GM23338 (cell line): ENCODE data around the gene TTC9C.

Experiments
- CTCF ChIP-seq, 2 experiments: fragments of 200-600 bp in 1 of 2; sonication (generic) in 1 of 2; conservative IDR thresholded peaks; 2 replicates each; pipeline versions ENCODE4 v1.5.1 to v1.6.1; 2016 to 2017; ENCODE audit warnings: antibody characterized with exemption in 2 of 2, low read depth in 2 of 2, mild to moderate bottlenecking in 2 of 2, moderate library complexity in 1 of 2
- EZH2 ChIP-seq: fragments of 200-600 bp; sonication (generic); IDR thresholded peaks from one replicate; pipeline ENCODE4 v1.8.0; 2017; ENCODE audit warnings: antibody characterized with exemption, mild to moderate bottlenecking, low read depth; ENCODE audit not compliant: unreplicated experiment

- TF ChIP-seq EZH2 (no peak), CTCF (conservative IDR thresholded peaks at IDR 0.05; ENCODE audit: low read depth in 2 of 2) (no peak)
These were observed 19.9 kb upstream of the TTC9C start for GRCh38 chr11:62708392-62708791.
